Uterus (tissue), 4 donors: ENCODE measurements around the gene PYGM. TPM values are rescaled to one million over a fixed set of nuclear protein-coding genes. Genes with fewer than 3 reads are reported as not detected.

Source experiments
- DNase-seq, 2 donors: peaks; one replicate each; pipeline ENCODE4 v3.0.0-alpha.2; 2019 to 2020
- H3K27ac ChIP-seq, 2 donors: fragments of 200-600 bp; sonication (generic); 1 replicate in 1 of 2; 2 replicates in 1 of 2; pipeline ENCODE4 v1.5.1; 2016 to 2018
- H3K27me3 ChIP-seq, 2 donors: fragments of 200-600 bp; sonication (generic); one replicate each; pipeline ENCODE4 v1.5.1; 2018 to 2019; ENCODE audit warnings: control low read depth in 1 of 2
- H3K36me3 ChIP-seq, 2 donors: fragments of 200-600 bp; sonication (generic); one replicate each; pipeline ENCODE4 v1.5.1; 2019; ENCODE audit warnings: control low read depth in 1 of 2
- H3K4me1 ChIP-seq, 2 donors: fragments of 200-600 bp; sonication (generic); one replicate each; pipeline ENCODE4 v1.5.1; 2018 to 2019; ENCODE audit warnings: control low read depth in 1 of 2
- H3K4me3 ChIP-seq, 2 donors: fragments of 200-600 bp; sonication (generic); 1 replicate in 1 of 2; 2 replicates in 1 of 2; pipeline ENCODE4 v1.5.1; 2018 to 2019; ENCODE audit warnings: mild to moderate bottlenecking in 1 of 2
- H3K9me3 ChIP-seq, 2 donors: fragments of 200-600 bp; sonication (generic); one replicate each; pipeline ENCODE4 v1.5.1; 2019; ENCODE audit warnings: control low read depth in 1 of 2
- POLR2A ChIP-seq, 2 donors: fragments of 450-650 bp; IDR thresholded peaks; one replicate each; pipeline ENCODE4 v1.6.1; 2016; ENCODE audit warnings: antibody characterized with exemption in 2 of 2, mild to moderate bottlenecking in 1 of 2, moderate library complexity in 1 of 2
- intact Hi-C: fragments of 100-400 bp; cut with DNase I; formaldehyde crosslinking; loops from one replicate; pipeline ENCODE4 v1.15.1; 2023; ENCODE audit warnings: low total_unique reads
- total RNA-seq, 4 donors: library from RNA; depleted of rRNA in 3 of 4; stranded (reverse); fragments of >200 nt in 3 of 4; gene quantifications; one replicate each; pipeline versions ENCODE4 v1.1.0 to v1.2.4, GENCODE V29; 2014 to 2023
- TF ChIP-seq, protein P1 (sequence below), 4 experiments: fragments of 200-600 bp in 2 of 4; fragments of 450-650 bp in 2 of 4; sonication (generic) in 2 of 4; IDR thresholded peaks; one replicate each; pipeline ENCODE4 v1.5.1; 2016 to 2019; ENCODE audit warnings: antibody characterized with exemption in 4 of 4, mild to moderate bottlenecking in 2 of 4, moderate library complexity in 1 of 4
- donor health status: DM: yes; HTN: yes; CAD: no.

PYGM gene
- total RNA-seq, 4 donors from 2014 or later = 2.9 to 42.8 (median 11.4) TPM

DNA sequence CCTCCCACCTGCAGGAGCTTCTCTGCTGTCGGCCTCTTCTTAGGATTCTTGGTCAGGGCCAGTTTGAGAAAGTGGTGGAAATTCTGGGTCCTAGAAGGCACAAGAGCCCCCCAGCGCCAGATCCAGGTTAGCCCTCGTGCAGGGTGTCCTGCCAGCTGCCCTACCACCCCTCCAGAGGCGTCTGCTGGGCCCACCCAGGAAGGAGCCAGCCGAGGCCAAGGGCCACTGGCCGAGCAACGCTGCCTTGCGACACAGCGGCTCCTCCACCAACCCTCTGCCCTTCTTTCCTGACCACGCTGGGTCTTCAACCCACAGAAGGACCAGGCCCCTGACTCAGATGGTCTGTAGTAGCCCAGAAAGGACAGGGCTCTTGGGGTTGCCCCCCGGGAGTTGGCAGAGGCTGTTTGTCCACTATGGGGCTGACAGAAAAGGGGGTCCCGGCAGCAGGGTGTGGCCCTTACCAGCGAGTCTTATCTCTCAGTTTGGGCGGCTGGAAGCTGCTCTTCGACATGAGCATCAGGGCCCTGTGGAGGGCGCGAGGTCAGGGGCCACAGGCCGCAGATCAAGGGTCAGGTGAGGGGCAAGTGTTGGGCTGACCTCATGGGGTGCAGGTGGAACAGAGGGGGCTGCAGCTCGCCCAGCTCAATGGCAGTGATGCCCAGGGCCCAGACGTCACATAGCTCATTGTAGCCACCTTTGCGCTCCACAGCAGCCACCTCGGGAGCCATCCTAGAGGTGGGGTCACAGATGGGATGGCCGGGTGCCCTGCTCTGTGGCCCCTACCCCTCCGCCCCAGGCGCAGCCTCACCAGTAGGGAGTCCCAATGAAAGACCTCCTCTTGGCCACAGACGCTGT is 40.8 kb upstream of the PYGM start:
- Histone ChIP-seq H3K4me3 (no peak overlapping the region), H3K27ac (no peak overlapping the region), H3K27me3 (no peaks in the 10 kb centered on the region), H3K36me3 (no peaks in the 10 kb centered on the region), H3K4me1 (peaks cover 6 to 8% of the 10 kb centered on the region in 2 donors), H3K9me3 (no peaks in the 10 kb centered on the region)
- DNase-seq = no peak
- no peak for TF ChIP-seq POLR2A (IDR thresholded peaks at IDR 0.05)
- TF ChIP-seq, protein P1, sequence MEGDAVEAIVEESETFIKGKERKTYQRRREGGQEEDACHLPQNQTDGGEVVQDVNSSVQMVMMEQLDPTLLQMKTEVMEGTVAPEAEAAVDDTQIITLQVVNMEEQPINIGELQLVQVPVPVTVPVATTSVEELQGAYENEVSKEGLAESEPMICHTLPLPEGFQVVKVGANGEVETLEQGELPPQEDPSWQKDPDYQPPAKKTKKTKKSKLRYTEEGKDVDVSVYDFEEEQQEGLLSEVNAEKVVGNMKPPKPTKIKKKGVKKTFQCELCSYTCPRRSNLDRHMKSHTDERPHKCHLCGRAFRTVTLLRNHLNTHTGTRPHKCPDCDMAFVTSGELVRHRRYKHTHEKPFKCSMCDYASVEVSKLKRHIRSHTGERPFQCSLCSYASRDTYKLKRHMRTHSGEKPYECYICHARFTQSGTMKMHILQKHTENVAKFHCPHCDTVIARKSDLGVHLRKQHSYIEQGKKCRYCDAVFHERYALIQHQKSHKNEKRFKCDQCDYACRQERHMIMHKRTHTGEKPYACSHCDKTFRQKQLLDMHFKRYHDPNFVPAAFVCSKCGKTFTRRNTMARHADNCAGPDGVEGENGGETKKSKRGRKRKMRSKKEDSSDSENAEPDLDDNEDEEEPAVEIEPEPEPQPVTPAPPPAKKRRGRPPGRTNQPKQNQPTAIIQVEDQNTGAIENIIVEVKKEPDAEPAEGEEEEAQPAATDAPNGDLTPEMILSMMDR (IDR thresholded peaks at IDR 0.05) = no peak
- intact Hi-C loops = no loop called here

DNA sequence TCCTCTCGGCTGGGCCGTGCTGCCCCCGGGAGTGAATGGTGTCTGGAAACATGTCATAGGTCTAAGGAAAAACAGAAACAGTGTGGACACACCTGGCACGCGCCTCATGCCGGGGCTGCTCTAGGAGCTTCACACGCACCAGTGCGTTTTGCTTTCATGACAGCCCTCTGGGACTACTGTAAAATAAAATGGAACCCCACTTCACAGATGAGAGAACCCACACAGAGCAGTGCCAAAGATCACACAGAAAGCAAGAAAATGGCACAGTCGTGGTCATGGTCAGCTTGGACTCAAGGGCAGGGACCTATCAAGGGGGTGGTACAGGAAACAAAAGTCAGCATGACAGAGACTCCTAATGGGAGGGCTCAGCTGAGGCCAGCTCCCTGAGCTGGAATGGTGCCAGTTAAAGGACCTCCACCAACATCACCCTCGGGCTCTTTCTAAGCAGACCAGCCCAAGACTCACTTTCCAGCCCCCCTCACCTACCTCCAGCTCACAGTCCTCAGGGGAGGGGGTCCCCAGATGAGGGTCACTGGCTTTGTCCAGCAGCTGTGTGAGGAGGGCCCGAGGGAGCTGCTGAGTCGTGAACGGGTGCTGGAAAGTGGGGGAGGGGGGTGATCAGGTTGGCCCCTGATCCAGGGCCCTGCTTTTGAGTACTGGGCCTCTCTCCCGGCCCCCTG is 40.0 kb upstream of the PYGM start:
- no peak for TF ChIP-seq POLR2A (IDR thresholded peaks at IDR 0.05)
- TF ChIP-seq, protein P1 (IDR thresholded peaks at IDR 0.05) = no peak
- Histone ChIP-seq H3K27me3 (no peaks in the 10 kb centered on the region), H3K9me3 (no peaks in the 10 kb centered on the region), H3K27ac (no peak overlapping the region), H3K4me1 (peaks cover 6 to 8% of the 10 kb centered on the region in 2 donors), H3K36me3 (no peaks in the 10 kb centered on the region), H3K4me3 (no peak overlapping the region)
- intact Hi-C loops = no loop called here
- DNase-seq = no peak

DNA sequence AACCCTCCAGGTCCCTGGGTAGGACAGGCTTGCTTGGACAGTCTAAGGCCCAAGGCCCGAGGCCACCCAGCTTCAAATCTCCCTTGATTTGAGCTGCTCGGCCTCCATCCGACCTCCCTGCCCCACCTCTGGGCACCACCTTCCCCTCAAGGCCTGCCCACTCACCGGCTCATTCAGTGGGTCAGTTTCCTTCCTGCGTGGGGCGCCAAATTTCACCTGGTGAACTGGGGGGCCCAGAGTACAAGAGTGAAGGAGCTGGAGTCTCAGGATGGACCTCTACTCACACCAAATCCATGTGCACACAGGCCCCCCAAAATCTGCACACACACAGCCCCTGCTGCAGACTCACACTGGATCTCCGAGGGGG is 39.5 kb upstream of the PYGM start:
- no peaks in the 10 kb centered on the region for H3K27me3 ChIP-seq
- peaks cover 5% of the 10 kb centered on the region in 2 donors for H3K4me1 ChIP-seq
- no peaks in the 10 kb centered on the region for H3K9me3 ChIP-seq
- TF ChIP-seq, protein P1 (IDR thresholded peaks at IDR 0.05) = no peak
- no peak for DNase-seq
- H3K36me3 ChIP-seq = no peaks in the 10 kb centered on the region
- no peak overlapping the region for H3K4me3 ChIP-seq
- no peak overlapping the region for H3K27ac ChIP-seq
- intact Hi-C loops = no loop called here

DNA sequence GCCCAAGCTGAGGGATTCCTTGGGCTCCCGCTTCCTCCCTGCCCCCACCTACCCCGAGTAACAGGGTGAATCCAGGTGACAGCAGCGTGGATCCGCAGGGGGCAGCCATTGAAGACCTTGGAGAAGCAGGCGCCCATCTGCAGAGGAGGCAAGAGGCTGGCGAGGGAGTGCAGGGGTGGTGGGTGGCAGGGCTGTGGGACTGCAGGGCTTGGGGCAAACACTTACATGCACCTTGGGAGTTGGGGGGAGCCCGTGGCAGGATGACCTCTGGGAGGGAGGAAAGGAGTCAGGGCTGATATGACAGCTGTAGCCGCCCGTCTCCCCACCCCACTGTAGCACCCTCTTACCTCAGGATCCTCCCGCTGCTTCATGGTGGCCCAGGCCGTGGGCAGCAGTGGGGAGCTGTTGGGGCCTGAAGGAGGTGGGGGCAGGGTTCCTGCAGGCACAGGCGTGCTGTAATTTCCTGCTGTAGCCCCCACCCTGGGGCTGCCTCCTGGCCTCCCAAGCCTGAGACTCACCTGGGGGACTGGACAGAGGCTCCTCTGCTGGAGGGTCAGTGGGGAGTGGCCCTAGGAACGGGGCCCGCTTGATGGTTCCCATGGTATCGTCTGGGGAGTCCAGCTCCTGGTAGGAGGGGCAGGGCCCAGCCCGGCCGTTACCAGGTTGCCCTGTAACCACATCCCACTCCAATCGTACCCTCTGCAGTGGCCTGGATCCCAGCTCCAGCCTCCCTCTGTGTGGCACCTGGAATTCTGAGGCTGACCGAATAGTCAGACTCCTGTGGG is 37.2 kb upstream of the PYGM start:
- Histone ChIP-seq H3K27me3 (no peaks in the 10 kb centered on the region), H3K4me1 (no peaks in the 10 kb centered on the region), H3K4me3 (no peak overlapping the region), H3K36me3 (no peaks in the 10 kb centered on the region), H3K27ac (no peak overlapping the region), H3K9me3 (no peaks in the 10 kb centered on the region)
- no peak for DNase-seq
- intact Hi-C loops = no loop called here
- TF ChIP-seq, protein P1 (IDR thresholded peaks at IDR 0.05) = no peak
- no peak for TF ChIP-seq POLR2A (IDR thresholded peaks at IDR 0.05)
